Liver (tissue), 9 donors: ENCODE measurements around the gene KIRREL1. TPM values are rescaled to one million over a fixed set of nuclear protein-coding genes. Genes with fewer than 3 reads are reported as not detected.
A peak's percentile ranks its signal among the peaks of the same experiment; 100 is the strongest.

Experiments used
- DNase-seq: peaks from one replicate; pipeline ENCODE4 v3.0.0-alpha.2; 2017; ENCODE audit warnings: low spot score
- H3K27ac ChIP-seq, 2 donors: one replicate each; pipeline ENCODE4 v1.7.0; 2013; ENCODE audit warnings: inconsistent platforms in 2 of 2, low read length in 2 of 2, control low read depth in 1 of 2, low read depth in 1 of 2, mild to moderate bottlenecking in 1 of 2
- H3K27me3 ChIP-seq, 4 donors: one replicate each; pipeline versions ENCODE4 v1.6.1 to v1.7.0; 2013; ENCODE audit warnings: low read length in 3 of 4, inconsistent platforms in 1 of 4, mild to moderate bottlenecking in 1 of 4, moderate library complexity in 1 of 4; ENCODE audit not compliant: control insufficient read depth in 4 of 4, insufficient read depth in 4 of 4
- H3K36me3 ChIP-seq, 4 donors: one replicate each; pipeline versions ENCODE4 v1.6.1 to v1.7.0; 2013; ENCODE audit warnings: low read length in 3 of 4, mild to moderate bottlenecking in 3 of 4, low read depth in 1 of 4, moderate library complexity in 1 of 4; ENCODE audit not compliant: control insufficient read depth in 4 of 4, insufficient read depth in 3 of 4
- H3K4me1 ChIP-seq, 4 donors: one replicate each; pipeline versions ENCODE4 v1.6.1 to v1.7.0; 2013; ENCODE audit warnings: low read length in 3 of 4, mild to moderate bottlenecking in 3 of 4, moderate library complexity in 1 of 4; ENCODE audit not compliant: control insufficient read depth in 4 of 4, insufficient read depth in 4 of 4
- H3K4me3 ChIP-seq, 3 donors: one replicate each; pipeline versions ENCODE4 v1.6.1 to v1.7.0; 2013; ENCODE audit warnings: low read length in 3 of 3, control low read depth in 1 of 3, low read depth in 1 of 3, mild to moderate bottlenecking in 1 of 3
- H3K9ac ChIP-seq, 2 donors: one replicate each; pipeline ENCODE4 v1.7.0; 2013; ENCODE audit warnings: low read length in 2 of 2, mild to moderate bottlenecking in 2 of 2, moderate library complexity in 2 of 2, control low read depth in 1 of 2, low read depth in 1 of 2
- H3K9me3 ChIP-seq, 4 donors: one replicate each; pipeline versions ENCODE4 v1.6.1 to v1.7.0; 2013; ENCODE audit warnings: low read length in 3 of 4; ENCODE audit not compliant: control insufficient read depth in 4 of 4
- EGR1 ChIP-seq, 2 donors: IDR thresholded peaks; 2 replicates each; pipeline ENCODE4 v1.6.1; 2016 to 2018; ENCODE audit warnings: antibody characterized with exemption in 2 of 2, low read depth in 2 of 2
- FOXA1 ChIP-seq: IDR thresholded peaks from 2 replicates; pipeline ENCODE4 v1.6.1; 2016; ENCODE audit warnings: antibody characterized with exemption
- HNF4A ChIP-seq, 2 donors: conservative IDR thresholded peaks; 2 replicates each; pipeline ENCODE4 v1.6.1; 2016; ENCODE audit warnings: antibody characterized with exemption in 2 of 2, mild to moderate bottlenecking in 2 of 2
- JUND ChIP-seq, 2 donors: IDR thresholded peaks; 2 replicates each; pipeline ENCODE4 v1.6.1; 2016; ENCODE audit warnings: antibody characterized with exemption in 2 of 2
- NR2F2 ChIP-seq: IDR thresholded peaks from 2 replicates; pipeline ENCODE4 v1.6.1; 2016; ENCODE audit warnings: antibody characterized with exemption
- RAD21 ChIP-seq, 2 donors: IDR thresholded peaks; 2 replicates each; pipeline ENCODE4 v1.6.1; 2016; ENCODE audit warnings: antibody characterized with exemption in 2 of 2, mild to moderate bottlenecking in 2 of 2
- RXRA ChIP-seq, 2 donors: IDR thresholded peaks; 2 replicates each; pipeline ENCODE4 v1.6.1; 2017 to 2018; ENCODE audit warnings: antibody characterized with exemption in 2 of 2, mild to moderate bottlenecking in 1 of 2
- SP1 ChIP-seq: IDR thresholded peaks from 2 replicates; pipeline ENCODE4 v1.6.1; 2018; ENCODE audit warnings: antibody characterized with exemption, mild to moderate bottlenecking
- YY1 ChIP-seq: IDR thresholded peaks from 2 replicates; pipeline ENCODE4 v1.6.1; 2016; ENCODE audit warnings: antibody characterized with exemption, mild to moderate bottlenecking
- WGBS: extraction: QIAGEN DNeasy Blood & Tissue Kit; methylation state at CpG from one replicate; pipeline ENCODE4 v1.1.7; 2013; 5-methylcytosine and 5-hydroxymethylcytosine counted together
- polyA plus RNA-seq, 2 donors: library from polyadenylated mRNA; stranded (reverse) in 1 of 2; unstranded in 1 of 2; fragments of 200-250 nt in 1 of 2; fragments of >200 nt in 1 of 2; fragmentation: Nextera tagmentation in 1 of 2; extraction: Ambion mirVana in 1 of 2; gene quantifications; one replicate each; pipeline versions ENCODE4 v1.2.1 to v1.2.3, GENCODE V29; 2013 to 2015
- total RNA-seq, 2 donors: library from RNA; depleted of rRNA; stranded (reverse); fragments of >200 nt; gene quantifications; one replicate each; pipeline ENCODE4 v1.2.3, GENCODE V29; 2014
- TF ChIP-seq, protein P1 (sequence below): IDR thresholded peaks from 2 replicates; pipeline ENCODE4 v1.6.1; 2016; ENCODE audit warnings: antibody characterized with exemption
- TF ChIP-seq, protein P2 (sequence below): IDR thresholded peaks from 2 replicates; pipeline ENCODE4 v1.6.1; 2016; ENCODE audit warnings: antibody characterized with exemption
- TF ChIP-seq, protein P3 (sequence below): fragments of 150-350 bp; IDR thresholded peaks from 2 replicates; pipeline ENCODE4 v1.5.1; 2017; ENCODE audit warnings: improper control_type of control experiment, low read depth, low read length; ENCODE audit not compliant: missing input control
- TF ChIP-seq, protein P4 (sequence below): IDR thresholded peaks from 2 replicates; pipeline ENCODE4 v1.6.1; 2016; ENCODE audit warnings: antibody characterized with exemption, mild to moderate bottlenecking
- TF ChIP-seq, protein P5 (sequence below): IDR thresholded peaks from 2 replicates; pipeline ENCODE4 v1.6.1; 2016; ENCODE audit warnings: antibody characterized with exemption
- donor health status: healthy.
- donor health status: healthy.
- donor health status: healthy.
- donor health status: healthy.
- donor health status: healthy.

KIRREL1 gene
- total and polyA plus RNA-seq, 4 donors = 0.82 to 6.0 (median 3.1) TPM

DNA sequence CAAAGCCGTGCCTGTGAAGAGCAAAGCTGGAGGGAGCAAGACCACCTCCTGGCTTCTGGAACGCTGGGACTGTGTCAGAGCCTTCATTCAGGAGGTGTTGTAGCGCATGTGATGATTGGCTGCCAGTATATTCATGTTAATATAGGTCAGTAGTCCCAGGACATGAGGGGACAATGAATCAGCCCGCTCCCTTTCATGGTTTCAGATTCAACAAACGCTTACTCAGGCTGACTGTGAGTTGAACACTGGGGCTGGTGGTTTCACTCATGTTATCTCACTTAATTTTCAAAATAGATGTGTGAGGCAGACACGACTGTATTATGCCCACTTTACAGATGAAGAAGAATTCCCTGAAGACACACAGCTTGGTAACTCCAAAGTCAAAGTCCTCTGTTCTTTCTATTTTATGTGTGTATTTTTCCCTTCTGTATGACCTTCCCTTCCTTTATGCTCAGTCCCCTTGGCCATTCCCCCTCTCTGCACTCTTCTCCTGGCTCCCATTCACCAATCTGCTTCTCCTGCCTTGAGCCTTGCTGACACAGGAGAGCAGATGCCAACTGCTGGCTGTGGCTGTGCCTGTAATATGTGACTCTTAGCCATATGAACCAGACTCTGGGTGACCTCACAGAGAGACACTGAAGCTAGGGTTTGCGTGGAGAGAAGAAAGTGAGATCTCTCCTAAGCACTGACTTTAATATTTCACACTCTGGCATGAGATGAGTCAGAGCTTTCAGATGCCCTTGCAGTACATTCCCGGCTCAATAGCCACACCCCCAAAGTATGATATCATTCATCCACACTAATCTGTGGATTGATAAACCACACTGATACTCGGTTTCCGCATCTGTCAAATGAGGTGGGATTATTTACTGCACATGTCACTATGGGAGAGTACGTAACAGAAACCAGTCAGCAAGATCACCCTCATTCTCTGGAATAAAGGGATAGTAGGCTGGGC, 31.4 kb upstream of the KIRREL1 start:
- no peak for DNase-seq
- WGBS = 60% methylated on average over 11 of the region's 11 CpGs
- Histone ChIP-seq H3K9me3 (peaks cover 0 to 2% (median 0%) of the 10 kb centered on the region in 4 donors), H3K27ac (no peak overlapping the region), H3K36me3 (no peaks in the 10 kb centered on the region), H3K4me3 (no peak overlapping the region), H3K27me3 (no peaks in the 10 kb centered on the region), H3K4me1 (peaks cover 4 to 12% (median 10%) of the 10 kb centered on the region in 4 donors), H3K9ac (no peak overlapping the region)
- TF ChIP-seq RAD21 (IDR thresholded peaks at IDR 0.05) (no peak), NR2F2 (no peak), EGR1 (IDR thresholded peaks at IDR 0.05; ENCODE audit: low read depth in 2 of 2) (no peak), FOXA1 (no peak), RXRA (IDR thresholded peaks at IDR 0.05) (no peak), YY1 (no peak), JUND (IDR thresholded peaks at IDR 0.05) (no peak)
- TF ChIP-seq, protein P1, sequence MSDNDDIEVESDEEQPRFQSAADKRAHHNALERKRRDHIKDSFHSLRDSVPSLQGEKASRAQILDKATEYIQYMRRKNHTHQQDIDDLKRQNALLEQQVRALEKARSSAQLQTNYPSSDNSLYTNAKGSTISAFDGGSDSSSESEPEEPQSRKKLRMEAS = no peak
- TF ChIP-seq, protein P2, sequence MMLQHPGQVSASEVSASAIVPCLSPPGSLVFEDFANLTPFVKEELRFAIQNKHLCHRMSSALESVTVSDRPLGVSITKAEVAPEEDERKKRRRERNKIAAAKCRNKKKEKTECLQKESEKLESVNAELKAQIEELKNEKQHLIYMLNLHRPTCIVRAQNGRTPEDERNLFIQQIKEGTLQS = no peak
- TF ChIP-seq, protein P3, sequence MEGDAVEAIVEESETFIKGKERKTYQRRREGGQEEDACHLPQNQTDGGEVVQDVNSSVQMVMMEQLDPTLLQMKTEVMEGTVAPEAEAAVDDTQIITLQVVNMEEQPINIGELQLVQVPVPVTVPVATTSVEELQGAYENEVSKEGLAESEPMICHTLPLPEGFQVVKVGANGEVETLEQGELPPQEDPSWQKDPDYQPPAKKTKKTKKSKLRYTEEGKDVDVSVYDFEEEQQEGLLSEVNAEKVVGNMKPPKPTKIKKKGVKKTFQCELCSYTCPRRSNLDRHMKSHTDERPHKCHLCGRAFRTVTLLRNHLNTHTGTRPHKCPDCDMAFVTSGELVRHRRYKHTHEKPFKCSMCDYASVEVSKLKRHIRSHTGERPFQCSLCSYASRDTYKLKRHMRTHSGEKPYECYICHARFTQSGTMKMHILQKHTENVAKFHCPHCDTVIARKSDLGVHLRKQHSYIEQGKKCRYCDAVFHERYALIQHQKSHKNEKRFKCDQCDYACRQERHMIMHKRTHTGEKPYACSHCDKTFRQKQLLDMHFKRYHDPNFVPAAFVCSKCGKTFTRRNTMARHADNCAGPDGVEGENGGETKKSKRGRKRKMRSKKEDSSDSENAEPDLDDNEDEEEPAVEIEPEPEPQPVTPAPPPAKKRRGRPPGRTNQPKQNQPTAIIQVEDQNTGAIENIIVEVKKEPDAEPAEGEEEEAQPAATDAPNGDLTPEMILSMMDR = no peak
- TF ChIP-seq, protein P4, sequence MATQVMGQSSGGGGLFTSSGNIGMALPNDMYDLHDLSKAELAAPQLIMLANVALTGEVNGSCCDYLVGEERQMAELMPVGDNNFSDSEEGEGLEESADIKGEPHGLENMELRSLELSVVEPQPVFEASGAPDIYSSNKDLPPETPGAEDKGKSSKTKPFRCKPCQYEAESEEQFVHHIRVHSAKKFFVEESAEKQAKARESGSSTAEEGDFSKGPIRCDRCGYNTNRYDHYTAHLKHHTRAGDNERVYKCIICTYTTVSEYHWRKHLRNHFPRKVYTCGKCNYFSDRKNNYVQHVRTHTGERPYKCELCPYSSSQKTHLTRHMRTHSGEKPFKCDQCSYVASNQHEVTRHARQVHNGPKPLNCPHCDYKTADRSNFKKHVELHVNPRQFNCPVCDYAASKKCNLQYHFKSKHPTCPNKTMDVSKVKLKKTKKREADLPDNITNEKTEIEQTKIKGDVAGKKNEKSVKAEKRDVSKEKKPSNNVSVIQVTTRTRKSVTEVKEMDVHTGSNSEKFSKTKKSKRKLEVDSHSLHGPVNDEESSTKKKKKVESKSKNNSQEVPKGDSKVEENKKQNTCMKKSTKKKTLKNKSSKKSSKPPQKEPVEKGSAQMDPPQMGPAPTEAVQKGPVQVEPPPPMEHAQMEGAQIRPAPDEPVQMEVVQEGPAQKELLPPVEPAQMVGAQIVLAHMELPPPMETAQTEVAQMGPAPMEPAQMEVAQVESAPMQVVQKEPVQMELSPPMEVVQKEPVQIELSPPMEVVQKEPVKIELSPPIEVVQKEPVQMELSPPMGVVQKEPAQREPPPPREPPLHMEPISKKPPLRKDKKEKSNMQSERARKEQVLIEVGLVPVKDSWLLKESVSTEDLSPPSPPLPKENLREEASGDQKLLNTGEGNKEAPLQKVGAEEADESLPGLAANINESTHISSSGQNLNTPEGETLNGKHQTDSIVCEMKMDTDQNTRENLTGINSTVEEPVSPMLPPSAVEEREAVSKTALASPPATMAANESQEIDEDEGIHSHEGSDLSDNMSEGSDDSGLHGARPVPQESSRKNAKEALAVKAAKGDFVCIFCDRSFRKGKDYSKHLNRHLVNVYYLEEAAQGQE = no peak
- TF ChIP-seq, protein P5, sequence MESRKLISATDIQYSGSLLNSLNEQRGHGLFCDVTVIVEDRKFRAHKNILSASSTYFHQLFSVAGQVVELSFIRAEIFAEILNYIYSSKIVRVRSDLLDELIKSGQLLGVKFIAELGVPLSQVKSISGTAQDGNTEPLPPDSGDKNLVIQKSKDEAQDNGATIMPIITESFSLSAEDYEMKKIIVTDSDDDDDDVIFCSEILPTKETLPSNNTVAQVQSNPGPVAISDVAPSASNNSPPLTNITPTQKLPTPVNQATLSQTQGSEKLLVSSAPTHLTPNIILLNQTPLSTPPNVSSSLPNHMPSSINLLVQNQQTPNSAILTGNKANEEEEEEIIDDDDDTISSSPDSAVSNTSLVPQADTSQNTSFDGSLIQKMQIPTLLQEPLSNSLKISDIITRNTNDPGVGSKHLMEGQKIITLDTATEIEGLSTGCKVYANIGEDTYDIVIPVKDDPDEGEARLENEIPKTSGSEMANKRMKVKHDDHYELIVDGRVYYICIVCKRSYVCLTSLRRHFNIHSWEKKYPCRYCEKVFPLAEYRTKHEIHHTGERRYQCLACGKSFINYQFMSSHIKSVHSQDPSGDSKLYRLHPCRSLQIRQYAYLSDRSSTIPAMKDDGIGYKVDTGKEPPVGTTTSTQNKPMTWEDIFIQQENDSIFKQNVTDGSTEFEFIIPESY = no peak

DNA sequence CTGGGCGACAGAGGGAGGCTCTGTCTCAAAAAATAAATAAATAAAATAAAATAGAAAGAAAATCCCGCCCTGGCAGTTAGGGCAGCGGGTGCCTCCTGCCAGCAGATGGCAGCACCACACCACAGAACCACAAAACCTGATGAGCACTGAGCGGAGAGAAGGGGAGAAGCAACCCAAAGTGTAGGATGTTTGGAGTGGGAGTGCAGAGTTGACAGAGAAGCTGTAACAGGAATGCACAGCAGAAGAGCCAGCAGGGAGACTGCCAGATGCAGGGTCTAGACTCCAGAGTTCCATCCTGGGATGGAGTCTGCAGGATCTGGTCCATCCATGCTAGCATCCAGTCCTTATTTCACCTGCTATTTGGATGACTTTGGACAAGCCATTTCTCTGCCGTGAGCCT, 29.7 kb upstream of the KIRREL1 start:
- Histone ChIP-seq H3K4me3 (no peak overlapping the region), H3K36me3 (no peaks in the 10 kb centered on the region), H3K9me3 (peaks cover 0 to 3% (median 0%) of the 10 kb centered on the region in 4 donors), H3K4me1 (peaks cover 4 to 12% (median 10%) of the 10 kb centered on the region in 4 donors), H3K27ac (no peak overlapping the region), H3K9ac (no peak overlapping the region), H3K27me3 (no peaks in the 10 kb centered on the region)
- no peak for TF ChIP-seq NR2F2
- no peak for TF ChIP-seq HNF4A (conservative IDR thresholded peaks at IDR 0.05)
- no peak for TF ChIP-seq SP1
- TF ChIP-seq RAD21 (IDR thresholded peaks at IDR 0.05) = peak; percentile 93 to 94
- TF ChIP-seq, protein P3 = peak; percentile 91
- 10% methylated on average over 5 of the region's 5 CpGs for WGBS
- DNase-seq = peak; percentile 68
